Nephron progenitor cell (in vitro differentiated cells): ENCODE measurements around the gene GRM1.

Source experiments
- DNase-seq: peaks from one replicate; pipeline ENCODE4 v3.0.0; 2021
- H3K27ac Mint-ChIP-seq: 2 replicates; pipeline ENCODE4 v1.8.0; 2021; ENCODE audit warnings: mild to moderate bottlenecking, moderate library complexity, mixed read lengths
- H3K27me3 Mint-ChIP-seq: 2 replicates; pipeline ENCODE4 v1.8.0; 2021; ENCODE audit warnings: mild to moderate bottlenecking, low read depth, mixed read lengths; ENCODE audit not compliant: poor library complexity
- H3K36me3 Mint-ChIP-seq: 2 replicates; pipeline ENCODE4 v1.8.0; 2021; ENCODE audit warnings: low read depth, mixed read lengths
- H3K4me1 Mint-ChIP-seq: 2 replicates; pipeline ENCODE4 v1.8.0; 2021; ENCODE audit warnings: mixed read lengths
- H3K4me3 Mint-ChIP-seq: 2 replicates; pipeline ENCODE4 v1.8.0; 2021; ENCODE audit warnings: mild to moderate bottlenecking, moderate library complexity, mixed read lengths
- H3K9me3 Mint-ChIP-seq: 2 replicates; pipeline ENCODE4 v1.8.0; 2021; ENCODE audit warnings: mild to moderate bottlenecking, moderate library complexity, mixed read lengths
- CTCF ChIP-seq: fragments of 200-600 bp; sonication (generic); IDR thresholded peaks from 2 replicates; pipeline ENCODE4 v1.5.0; 2021; ENCODE audit warnings: antibody characterized with exemption

Gene GRM1

GRCh38 chr6:146189131-146189530 lies 160.3 kb downstream of the GRM1 start:
- no peak for DNase-seq
- Mint-ChIP-seq H3K27ac (no peak overlapping the region), H3K4me1 (no peaks in the 10 kb centered on the region), H3K9me3 (no peaks in the 10 kb centered on the region), H3K27me3 (no peaks in the 10 kb centered on the region), H3K4me3 (no peak overlapping the region), H3K36me3 (no peaks in the 10 kb centered on the region)
- no peak for TF ChIP-seq CTCF

GRCh38 chr6:146190581-146190980 lies 161.7 kb downstream of the GRM1 start:
- no peak overlapping the region for H3K4me3 Mint-ChIP-seq
- no peaks in the 10 kb centered on the region for H3K27me3 Mint-ChIP-seq
- H3K36me3 Mint-ChIP-seq, result no peaks in the 10 kb centered on the region
- TF ChIP-seq CTCF, result no peak
- no peaks in the 10 kb centered on the region for H3K9me3 Mint-ChIP-seq
- H3K27ac Mint-ChIP-seq, result no peak overlapping the region
- H3K4me1 Mint-ChIP-seq, result no peaks in the 10 kb centered on the region
- no peak for DNase-seq

- H3K27me3 Mint-ChIP-seq, result no peaks in the 10 kb centered on the region
- H3K4me1 Mint-ChIP-seq, result no peaks in the 10 kb centered on the region
- no peak for TF ChIP-seq CTCF
- no peaks in the 10 kb centered on the region for H3K36me3 Mint-ChIP-seq
- no peak for DNase-seq
- no peak overlapping the region for H3K27ac Mint-ChIP-seq
- H3K9me3 Mint-ChIP-seq, result no peaks in the 10 kb centered on the region
- H3K4me3 Mint-ChIP-seq, result no peak overlapping the region
Observed at GRCh38 chr6:146191166-146191565, 162.3 kb downstream of the GRM1 start.

GRCh38 chr6:146191612-146192011 lies 162.8 kb downstream of the GRM1 start:
- Mint-ChIP-seq H3K4me3 (no peak overlapping the region), H3K36me3 (no peaks in the 10 kb centered on the region), H3K27ac (no peak overlapping the region), H3K27me3 (no peaks in the 10 kb centered on the region), H3K4me1 (no peaks in the 10 kb centered on the region), H3K9me3 (no peaks in the 10 kb centered on the region)
- DNase-seq, result no peak
- TF ChIP-seq CTCF, result no peak

- DNase-seq, result no peak
- H3K9me3 Mint-ChIP-seq, result no peaks in the 10 kb centered on the region
- H3K27ac Mint-ChIP-seq, result no peak overlapping the region
- no peaks in the 10 kb centered on the region for H3K27me3 Mint-ChIP-seq
- H3K36me3 Mint-ChIP-seq, result no peaks in the 10 kb centered on the region
- H3K4me1 Mint-ChIP-seq, result no peaks in the 10 kb centered on the region
- no peak for TF ChIP-seq CTCF
- H3K4me3 Mint-ChIP-seq, result no peak overlapping the region
Observed at GRCh38 chr6:146194434-146194833, 165.6 kb downstream of the GRM1 start.

GRCh38 chr6:146200176-146200575 lies 171.3 kb downstream of the GRM1 start:
- H3K36me3 Mint-ChIP-seq, result no peaks in the 10 kb centered on the region

More at GRCh38 chr6:146200176-146200575, 171.3 kb downstream of the GRM1 start:
- no peaks in the 10 kb centered on the region for H3K27me3 Mint-ChIP-seq
- no peak overlapping the region for H3K27ac Mint-ChIP-seq
- no peak overlapping the region for H3K4me3 Mint-ChIP-seq
- H3K4me1 Mint-ChIP-seq, result no peaks in the 10 kb centered on the region
- no peak for DNase-seq
- TF ChIP-seq CTCF, result no peak
- no peaks in the 10 kb centered on the region for H3K9me3 Mint-ChIP-seq
